K562 (cell line): ENCODE data around the gene MEIOB. TPM values are rescaled to one million over a fixed set of nuclear protein-coding genes. Genes with fewer than 3 reads are reported as not detected.

Experiments used
- NRF1 ChIP-seq, 2 experiments: fragments of 450-650 bp; IDR thresholded peaks in 1 of 2; conservative IDR thresholded peaks in 1 of 2; 2 replicates each; pipeline ENCODE4 v1.6.1; 2014; ENCODE audit warnings: mild to moderate bottlenecking in 2 of 2
- PHF8 ChIP-seq: fragments of 200-600 bp; sonication (generic); IDR thresholded peaks from 2 replicates; pipeline ENCODE4 v1.6.1; 2012; ENCODE audit warnings: mixed run types, mild to moderate bottlenecking, inconsistent platforms, low read length, moderate library complexity, borderline replicate concordance
- YY1 ChIP-seq, 3 experiments: IDR thresholded peaks; 2 replicates each; pipeline ENCODE4 v1.6.1; 2011; ENCODE audit warnings: low read length in 2 of 3, mild to moderate bottlenecking in 2 of 3, moderate library complexity in 2 of 3, borderline replicate concordance in 1 of 3, control low read depth in 1 of 3, low read depth in 1 of 3; ENCODE audit not compliant: insufficient read depth in 3 of 3, insufficient replicate concordance in 2 of 3, control insufficient read depth in 1 of 3, insufficient read length in 1 of 3; ENCODE audit errors: extremely low read depth in 1 of 3
- polyA plus RNA-seq, 8 experiments: library from polyadenylated mRNA; depleted of rRNA in 4 of 8; stranded (reverse) in 5 of 8; unstranded in 3 of 8; fragments of >200 nt; fragmentation: Nextera tagmentation in 2 of 8; fragmentation: Illumina TruSeq in 1 of 8; extraction: Ambion mirVana in 2 of 8; extraction: Trizol in 1 of 8; gene quantifications; 2 replicates each; pipeline versions ENCODE4 v1.2.1 to v1.2.3, GENCODE V29; 2011 to 2014; ENCODE audit warnings: inconsistent platforms in 1 of 8, missing spikeins in 1 of 8
- total RNA-seq, 7 experiments: library from RNA; depleted of rRNA in 6 of 7; stranded (reverse); fragments of >200 nt in 6 of 7; fragmentation: Illumina TruSeq in 2 of 7; extraction: Trizol in 2 of 7; gene quantifications; 2 replicates each; pipeline versions ENCODE4 v1.2.1 to v1.2.3, GENCODE V29; 2011 to 2021; ENCODE audit warnings: low replicate concordance in 1 of 7
- TF ChIP-seq, protein P1 (sequence below), 2 experiments: IDR thresholded peaks; 2 replicates each; pipeline ENCODE4 v1.6.1; 2012; ENCODE audit warnings: improper control_type of control experiment in 2 of 2, low read depth in 2 of 2, low read length in 2 of 2, borderline replicate concordance in 1 of 2
- TF ChIP-seq, protein P2 (sequence below): fragments of 250-450 bp; sonication (Bioruptor Pico); IDR thresholded peaks from 2 replicates; pipeline ENCODE4 v1.9.0; 2021; ENCODE audit warnings: mild to moderate bottlenecking, inconsistent platforms

The MEIOB gene
- total and polyA plus RNA-seq, 9 of the 15 experiments (the other 6 are each of a cell fraction or from before 2014, with no cell fraction given): 25.4 to 203 (median 97.6) TPM

DNA sequence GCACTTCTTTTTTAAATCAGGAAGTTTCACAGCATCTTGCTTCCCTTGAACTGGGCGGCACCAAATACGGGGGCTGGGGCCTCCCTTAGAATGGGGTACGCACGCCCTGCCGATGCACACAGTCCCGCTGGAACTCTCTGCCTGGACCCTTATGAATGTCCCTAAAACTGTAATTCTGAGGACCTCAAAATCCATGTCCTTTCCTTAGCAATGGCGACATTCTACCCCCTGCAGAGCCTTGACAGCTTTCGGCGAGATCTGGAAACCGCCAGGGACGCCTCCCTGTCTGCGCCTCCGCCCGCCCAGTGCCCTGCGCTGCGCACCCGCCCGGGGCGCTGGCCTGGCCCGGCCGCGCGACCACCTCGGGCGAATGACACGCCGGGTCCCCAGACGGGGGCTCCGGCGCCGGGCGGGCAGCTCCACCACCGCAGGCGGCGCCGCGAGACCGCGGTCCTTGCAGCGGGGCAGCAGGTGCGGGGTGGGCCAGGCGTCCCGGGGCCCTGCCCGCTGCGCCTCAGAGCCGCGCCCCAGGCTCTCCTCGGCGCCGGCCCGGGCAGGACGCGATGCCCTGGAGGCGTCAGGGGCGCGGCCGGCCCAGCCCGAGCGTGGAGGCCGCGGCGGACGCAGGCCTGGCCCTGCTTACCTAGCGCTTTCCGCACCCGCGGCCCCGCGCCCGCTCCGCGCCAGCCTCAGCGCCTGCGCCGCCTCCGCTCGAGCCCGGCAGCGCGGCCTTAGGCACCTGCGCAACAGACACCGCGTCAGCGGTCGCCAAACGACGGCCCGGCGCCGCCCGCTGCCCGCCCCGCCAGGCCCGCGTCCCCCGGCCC, 45.9 kb downstream of the MEIOB start (continued):
- TF ChIP-seq, protein P1, sequence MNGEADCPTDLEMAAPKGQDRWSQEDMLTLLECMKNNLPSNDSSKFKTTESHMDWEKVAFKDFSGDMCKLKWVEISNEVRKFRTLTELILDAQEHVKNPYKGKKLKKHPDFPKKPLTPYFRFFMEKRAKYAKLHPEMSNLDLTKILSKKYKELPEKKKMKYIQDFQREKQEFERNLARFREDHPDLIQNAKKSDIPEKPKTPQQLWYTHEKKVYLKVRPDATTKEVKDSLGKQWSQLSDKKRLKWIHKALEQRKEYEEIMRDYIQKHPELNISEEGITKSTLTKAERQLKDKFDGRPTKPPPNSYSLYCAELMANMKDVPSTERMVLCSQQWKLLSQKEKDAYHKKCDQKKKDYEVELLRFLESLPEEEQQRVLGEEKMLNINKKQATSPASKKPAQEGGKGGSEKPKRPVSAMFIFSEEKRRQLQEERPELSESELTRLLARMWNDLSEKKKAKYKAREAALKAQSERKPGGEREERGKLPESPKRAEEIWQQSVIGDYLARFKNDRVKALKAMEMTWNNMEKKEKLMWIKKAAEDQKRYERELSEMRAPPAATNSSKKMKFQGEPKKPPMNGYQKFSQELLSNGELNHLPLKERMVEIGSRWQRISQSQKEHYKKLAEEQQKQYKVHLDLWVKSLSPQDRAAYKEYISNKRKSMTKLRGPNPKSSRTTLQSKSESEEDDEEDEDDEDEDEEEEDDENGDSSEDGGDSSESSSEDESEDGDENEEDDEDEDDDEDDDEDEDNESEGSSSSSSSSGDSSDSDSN (IDR thresholded peaks at IDR 0.05; ENCODE audit: borderline replicate concordance in 1 of 2, low read depth in 2 of 2, low read length in 2 of 2): peak in 1 of 2 experiments; percentile 19; a peak in 1 of 4 replicates
- TF ChIP-seq YY1 (IDR thresholded peaks at IDR 0.05; ENCODE audit: borderline replicate concordance in 1 of 3, control insufficient read depth in 1 of 3, extremely low read depth in 1 of 3, insufficient read depth in 3 of 3, insufficient read length in 1 of 3, insufficient replicate concordance in 2 of 3, low read depth in 1 of 3, low read length in 2 of 3) (peak in 1 of 3 experiments; percentile 23), NRF1 (conservative IDR thresholded peaks at IDR 0.05 in 1 of 2, IDR thresholded peaks at IDR 0.05 in 1 of 2) (peak in 1 of 2 experiments; percentile 61; a peak in 3 of 4 replicates), PHF8 (0 out of 2 replicates have a peak, but pooled peaks have one; percentile 40)
- TF ChIP-seq, protein P2, sequence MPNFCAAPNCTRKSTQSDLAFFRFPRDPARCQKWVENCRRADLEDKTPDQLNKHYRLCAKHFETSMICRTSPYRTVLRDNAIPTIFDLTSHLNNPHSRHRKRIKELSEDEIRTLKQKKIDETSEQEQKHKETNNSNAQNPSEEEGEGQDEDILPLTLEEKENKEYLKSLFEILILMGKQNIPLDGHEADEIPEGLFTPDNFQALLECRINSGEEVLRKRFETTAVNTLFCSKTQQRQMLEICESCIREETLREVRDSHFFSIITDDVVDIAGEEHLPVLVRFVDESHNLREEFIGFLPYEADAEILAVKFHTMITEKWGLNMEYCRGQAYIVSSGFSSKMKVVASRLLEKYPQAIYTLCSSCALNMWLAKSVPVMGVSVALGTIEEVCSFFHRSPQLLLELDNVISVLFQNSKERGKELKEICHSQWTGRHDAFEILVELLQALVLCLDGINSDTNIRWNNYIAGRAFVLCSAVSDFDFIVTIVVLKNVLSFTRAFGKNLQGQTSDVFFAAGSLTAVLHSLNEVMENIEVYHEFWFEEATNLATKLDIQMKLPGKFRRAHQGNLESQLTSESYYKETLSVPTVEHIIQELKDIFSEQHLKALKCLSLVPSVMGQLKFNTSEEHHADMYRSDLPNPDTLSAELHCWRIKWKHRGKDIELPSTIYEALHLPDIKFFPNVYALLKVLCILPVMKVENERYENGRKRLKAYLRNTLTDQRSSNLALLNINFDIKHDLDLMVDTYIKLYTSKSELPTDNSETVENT (CRISPR knock-in tag): peak; percentile 59; the same call in 1 of the 2 replicates
